Mononuclear cell (primary cell): ENCODE results near the gene COL13A1. TPM values are rescaled to one million over a fixed set of nuclear protein-coding genes. Genes with fewer than 3 reads are reported as not detected.

ENCODE experiments used
- H3K27me3 ChIP-seq: 2 replicates; pipeline ENCODE4 v1.6.0; 2011; ENCODE audit warnings: low read length, control low read depth; ENCODE audit not compliant: insufficient read depth
- H3K4me1 ChIP-seq: 2 replicates; pipeline ENCODE4 v1.5.1; 2011; ENCODE audit warnings: mild to moderate bottlenecking, low read length, control low read depth; ENCODE audit not compliant: insufficient read depth
- H3K4me3 ChIP-seq: 2 replicates; pipeline ENCODE4 v1.5.1; 2011; ENCODE audit warnings: mild to moderate bottlenecking, low read length, moderate library complexity
- H3K9me3 ChIP-seq: 2 replicates; pipeline ENCODE4 v1.5.1; 2011; ENCODE audit warnings: low read depth, mild to moderate bottlenecking, control low read depth, low read length
- total RNA-seq: library from RNA; depleted of rRNA; stranded (reverse); fragments of >200 nt; gene quantifications from one replicate; pipeline ENCODE4 v1.2.3, GENCODE V29; 2012

COL13A1 gene
- total RNA-seq, 1 donor: 0.52 TPM

DNA sequence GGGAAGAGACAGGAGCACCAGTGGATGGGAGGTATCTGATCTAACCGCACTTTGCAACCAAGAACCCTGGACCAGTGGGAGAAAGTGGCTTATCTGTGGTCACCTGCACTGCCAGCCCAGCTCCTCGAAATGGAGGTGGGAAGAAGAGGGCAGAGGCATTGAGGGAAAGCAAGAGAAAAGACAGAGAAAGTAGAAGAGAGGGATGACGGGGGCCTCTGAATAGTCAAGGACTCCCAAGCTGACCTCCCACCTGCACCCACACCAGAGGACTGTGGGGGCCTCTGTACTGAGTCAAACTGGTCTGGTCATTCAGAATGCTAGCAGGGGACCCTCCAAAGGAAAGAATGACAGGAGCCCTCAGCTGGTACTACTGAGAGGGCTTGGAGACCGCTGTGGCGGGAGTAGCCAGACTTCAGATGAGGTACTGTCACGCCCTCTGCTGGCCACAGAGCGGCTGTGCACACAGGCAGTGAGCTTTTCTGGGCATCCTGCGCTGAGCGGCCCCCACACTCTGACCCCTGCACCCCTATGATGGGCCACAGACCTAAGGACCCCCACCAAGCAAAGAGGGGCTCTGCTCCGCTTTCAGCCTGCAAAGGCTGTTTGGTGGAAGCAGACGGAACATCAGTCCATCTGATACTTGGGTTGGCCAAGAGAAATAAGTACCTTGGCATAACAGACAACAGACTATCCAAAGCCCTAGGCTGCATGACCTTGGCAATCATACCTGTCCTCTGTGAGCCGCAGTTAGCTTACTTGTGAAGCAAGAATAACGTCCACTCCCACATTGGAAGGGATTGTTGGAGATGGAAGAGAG is 112.9 kb downstream of the COL13A1 start:
- H3K9me3 ChIP-seq: no peaks in the 10 kb centered on the region
- H3K4me3 ChIP-seq: no peak overlapping the region
- no peaks in the 10 kb centered on the region for H3K27me3 ChIP-seq
- H3K4me1 ChIP-seq: no peaks in the 10 kb centered on the region

DNA sequence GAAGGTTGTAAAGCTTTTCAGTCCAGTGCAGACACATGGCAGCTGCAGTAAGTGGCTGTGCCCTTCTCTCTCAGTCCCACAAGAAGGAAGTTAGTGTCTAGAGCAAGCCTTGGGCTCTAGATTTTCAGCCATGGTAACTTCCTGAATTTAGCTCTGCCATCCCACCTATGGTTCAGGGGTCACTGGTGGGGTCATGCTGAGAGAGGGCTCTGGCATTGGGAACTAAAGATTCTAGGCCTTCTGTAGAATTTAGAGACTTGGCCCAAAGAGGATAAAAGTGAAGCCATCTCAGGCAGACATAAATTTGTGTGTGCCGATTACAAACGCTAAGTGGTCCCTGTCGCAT is 113.5 kb downstream of the COL13A1 start:
- no peaks in the 10 kb centered on the region for H3K27me3 ChIP-seq
- H3K4me1 ChIP-seq: no peaks in the 10 kb centered on the region
- H3K9me3 ChIP-seq: no peaks in the 10 kb centered on the region
- no peak overlapping the region for H3K4me3 ChIP-seq

DNA sequence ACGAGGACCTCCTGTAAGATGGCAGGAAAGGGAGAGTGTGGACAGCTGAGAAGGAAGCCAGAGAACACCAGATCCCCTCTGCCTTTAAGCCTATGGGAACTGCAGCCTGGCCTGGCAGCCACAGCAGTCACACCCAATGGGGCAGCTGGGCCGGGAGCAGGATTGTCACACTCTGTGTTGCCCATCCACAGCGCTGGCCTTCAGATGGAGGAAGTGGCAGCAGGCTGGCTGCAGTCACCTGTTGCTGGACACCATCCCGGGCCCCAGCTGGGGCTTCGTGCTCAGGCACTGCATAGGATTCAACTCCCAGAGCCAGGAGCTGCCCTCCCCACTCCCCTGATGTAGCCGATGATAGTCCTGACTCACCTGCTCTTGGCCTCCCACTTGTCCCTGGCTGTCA is 114.4 kb downstream of the COL13A1 start:
- no peak overlapping the region for H3K4me3 ChIP-seq
- no peaks in the 10 kb centered on the region for H3K27me3 ChIP-seq
- H3K9me3 ChIP-seq: no peaks in the 10 kb centered on the region
- H3K4me1 ChIP-seq: no peaks in the 10 kb centered on the region

DNA sequence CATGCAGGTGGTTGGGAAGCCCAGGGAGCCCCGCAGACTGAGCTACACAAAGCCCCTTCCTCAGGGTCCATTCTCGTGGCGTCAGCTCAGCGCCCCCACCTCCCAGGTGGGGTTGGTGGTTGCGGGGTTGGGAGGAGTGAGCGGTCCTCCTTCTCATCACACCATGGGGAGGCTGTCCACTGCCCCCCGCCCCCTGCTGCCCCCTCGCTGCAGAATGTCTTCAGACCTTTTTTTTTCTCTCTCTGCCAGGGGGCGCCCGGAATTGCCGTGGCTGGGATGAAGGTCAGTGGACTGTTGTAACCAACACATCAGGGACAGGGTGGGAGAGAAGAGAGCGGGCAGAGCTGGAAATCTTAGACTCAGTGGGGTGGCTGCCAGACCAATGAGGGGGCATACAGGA is 116.3 kb downstream of the COL13A1 start:
- H3K4me3 ChIP-seq: no peak overlapping the region
- H3K9me3 ChIP-seq: no peaks in the 10 kb centered on the region
- H3K27me3 ChIP-seq: no peaks in the 10 kb centered on the region
- H3K4me1 ChIP-seq: no peaks in the 10 kb centered on the region

DNA sequence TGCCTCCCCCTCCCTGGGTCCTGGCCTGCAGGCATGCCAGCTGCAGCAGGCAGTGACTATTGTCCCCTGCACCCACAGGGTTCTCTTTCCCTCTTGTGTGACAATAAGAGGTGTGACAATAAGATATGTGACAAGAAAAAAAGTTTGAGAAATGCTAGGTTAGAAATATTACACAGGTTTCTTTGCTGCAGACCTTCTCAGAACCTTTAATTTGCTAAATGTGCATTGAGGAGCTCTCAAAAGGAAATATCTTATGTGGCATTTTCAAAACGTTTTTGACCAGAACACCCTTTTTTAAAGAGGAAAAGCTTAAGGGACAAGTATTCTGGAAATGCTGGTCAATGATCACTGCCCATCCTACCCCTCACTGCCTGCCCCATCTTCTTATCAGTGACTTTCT is 117.5 kb downstream of the COL13A1 start:
- Histone ChIP-seq H3K4me1 (no peaks in the 10 kb centered on the region), H3K4me3 (no peak overlapping the region), H3K27me3 (no peaks in the 10 kb centered on the region), H3K9me3 (no peaks in the 10 kb centered on the region)

DNA sequence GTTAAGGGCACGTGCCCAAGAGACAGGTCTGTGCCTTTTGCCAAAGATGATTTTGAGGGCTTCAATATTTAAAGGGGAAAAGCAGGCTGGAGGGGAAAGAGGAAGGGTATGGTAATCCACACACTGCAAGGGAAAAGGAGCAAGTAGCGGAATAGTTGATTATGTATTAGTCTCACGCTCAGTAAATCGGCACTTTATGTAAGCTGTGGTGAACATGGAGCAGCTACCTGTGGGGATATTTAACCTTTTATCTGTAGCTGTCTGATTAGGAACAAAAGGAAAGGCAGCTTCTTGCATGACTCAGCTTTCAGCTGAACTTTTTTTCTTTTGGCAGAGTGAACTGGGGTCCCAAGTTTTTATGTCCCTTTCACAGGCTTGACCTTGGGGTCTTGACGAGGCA is 123.4 kb downstream of the COL13A1 start:
- no peaks in the 10 kb centered on the region for H3K4me1 ChIP-seq
- no peaks in the 10 kb centered on the region for H3K9me3 ChIP-seq
- H3K27me3 ChIP-seq: no peaks in the 10 kb centered on the region
- H3K4me3 ChIP-seq: no peak overlapping the region

DNA sequence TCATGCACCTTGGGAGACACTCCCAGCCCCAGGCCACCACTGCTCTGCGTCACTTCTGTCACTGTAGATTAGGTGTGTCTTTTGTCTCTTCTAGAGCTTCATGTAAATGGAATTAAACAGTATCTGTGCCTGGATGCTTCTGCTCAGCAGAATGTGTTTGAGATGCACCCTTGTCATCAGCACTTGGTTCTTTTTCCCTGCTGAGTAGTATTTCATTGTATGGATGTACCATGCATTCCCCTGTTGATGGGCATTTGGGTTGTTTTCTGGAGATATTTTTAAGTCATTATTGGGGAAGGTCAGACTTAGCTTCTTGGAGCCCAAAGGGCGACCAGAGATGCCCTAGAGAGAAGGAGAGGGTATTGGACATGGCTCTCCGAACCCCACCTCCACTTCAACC is 126.6 kb downstream of the COL13A1 start:
- Histone ChIP-seq H3K9me3 (no peaks in the 10 kb centered on the region), H3K4me3 (no peak overlapping the region), H3K4me1 (no peaks in the 10 kb centered on the region), H3K27me3 (no peaks in the 10 kb centered on the region)

DNA sequence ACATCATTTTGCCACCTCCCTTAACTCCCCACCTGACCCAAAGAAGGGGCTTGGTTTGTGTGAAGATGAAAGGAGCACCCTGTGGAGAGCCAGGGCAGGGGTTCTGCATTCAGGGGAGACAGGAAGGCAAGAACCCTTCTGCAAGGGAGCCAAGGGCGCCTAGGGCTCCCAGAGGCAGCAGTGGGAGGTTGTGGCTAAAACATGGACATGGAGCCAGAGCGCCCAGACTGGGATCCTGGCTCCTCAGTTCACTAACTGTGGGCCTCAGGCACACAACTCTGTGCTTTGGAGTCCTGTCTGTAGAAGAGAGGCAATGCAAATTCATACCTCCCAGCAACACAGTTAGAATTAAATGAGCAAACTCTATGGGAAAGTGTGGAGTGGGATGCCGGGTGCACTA is 127.9 kb downstream of the COL13A1 start:
- H3K27me3 ChIP-seq: no peaks in the 10 kb centered on the region
- no peak overlapping the region for H3K4me3 ChIP-seq
- H3K9me3 ChIP-seq: no peaks in the 10 kb centered on the region
- H3K4me1 ChIP-seq: no peaks in the 10 kb centered on the region

DNA sequence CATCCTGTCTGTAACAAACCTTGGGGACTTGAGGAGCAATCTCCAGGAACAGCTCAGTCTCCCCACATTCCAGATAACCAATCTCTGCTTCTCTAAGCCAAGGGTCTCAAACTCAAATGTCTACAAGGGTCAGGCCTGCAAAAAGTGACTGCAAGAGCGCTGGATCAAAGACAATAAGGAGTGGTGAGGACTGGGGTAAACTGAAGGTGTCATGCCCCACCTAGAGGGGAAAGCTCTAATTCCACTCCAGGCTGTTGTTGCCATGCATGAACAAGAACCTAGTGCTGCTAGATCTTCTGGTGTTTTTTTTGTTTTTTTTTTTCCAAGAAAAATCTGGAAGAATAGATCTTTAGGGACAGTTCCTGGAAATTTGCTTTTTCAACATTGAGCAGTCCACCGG is 133.1 kb downstream of the COL13A1 start:
- Histone ChIP-seq H3K4me1 (no peaks in the 10 kb centered on the region), H3K4me3 (no peak overlapping the region), H3K9me3 (no peaks in the 10 kb centered on the region), H3K27me3 (no peaks in the 10 kb centered on the region)

DNA sequence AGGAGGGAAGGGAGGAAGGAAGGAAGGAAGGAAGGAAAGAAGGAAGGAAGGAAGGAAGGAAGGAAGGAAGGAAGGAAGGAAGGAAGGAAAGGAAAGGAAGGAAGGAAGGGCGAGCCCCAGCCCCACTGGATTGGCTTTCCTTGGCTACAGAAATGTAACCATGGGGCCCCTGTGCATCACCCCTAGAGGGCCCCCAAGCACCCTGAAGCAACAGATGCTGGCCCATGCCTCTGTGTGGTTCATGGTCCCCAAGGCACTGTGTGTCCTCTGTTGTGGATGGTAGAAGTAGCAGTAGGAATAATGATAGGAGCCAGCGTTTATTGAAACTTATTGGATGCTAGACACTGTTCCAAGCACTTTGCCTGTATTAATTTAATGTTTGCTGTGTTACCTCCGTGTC is 134.4 kb downstream of the COL13A1 start:
- Histone ChIP-seq H3K4me1 (no peaks in the 10 kb centered on the region), H3K4me3 (no peak overlapping the region), H3K27me3 (no peaks in the 10 kb centered on the region), H3K9me3 (no peaks in the 10 kb centered on the region)

DNA sequence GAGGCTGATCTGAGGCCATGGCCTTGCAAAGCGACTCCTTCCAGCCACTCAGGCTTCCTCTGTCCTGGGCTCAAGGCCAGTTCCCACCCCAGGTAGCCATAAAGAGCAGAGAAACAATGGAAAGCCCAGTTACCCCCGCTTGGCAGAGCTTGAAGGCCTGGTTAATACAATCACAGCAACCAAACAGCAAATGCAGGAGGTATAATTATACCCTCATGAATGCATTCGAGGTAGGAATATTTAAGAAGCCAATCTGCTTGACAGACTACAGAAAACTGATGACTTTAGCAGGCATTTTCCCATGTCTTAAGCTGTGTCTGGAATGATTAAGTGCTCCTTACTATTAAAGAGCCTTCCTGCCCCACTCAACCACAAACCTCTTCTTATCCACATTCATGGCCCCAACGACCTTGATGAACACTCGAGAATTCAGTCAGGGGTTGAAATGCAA is 136.9 kb downstream of the COL13A1 start:
- no peaks in the 10 kb centered on the region for H3K9me3 ChIP-seq
- H3K27me3 ChIP-seq: no peaks in the 10 kb centered on the region
- no peak overlapping the region for H3K4me3 ChIP-seq
- H3K4me1 ChIP-seq: no peaks in the 10 kb centered on the region

DNA sequence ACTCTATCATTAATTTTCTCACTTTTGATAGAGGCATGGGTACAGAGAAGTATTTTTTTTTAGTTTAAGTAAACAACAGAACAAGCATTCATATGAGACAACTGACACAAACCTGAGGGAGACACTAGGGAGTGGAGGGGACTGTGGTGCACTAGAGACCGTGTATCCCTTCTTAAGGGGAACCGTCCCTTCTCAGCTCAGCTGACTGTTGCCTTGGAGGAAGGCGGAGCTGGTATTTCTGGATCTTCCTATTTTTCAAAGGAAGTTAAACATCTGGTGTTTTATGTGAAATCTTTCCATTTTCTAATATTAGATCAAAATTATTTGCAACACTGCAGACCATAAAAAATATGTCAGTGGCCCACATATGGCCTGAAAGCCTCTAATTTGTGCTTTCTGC is 137.4 kb downstream of the COL13A1 start:
- Histone ChIP-seq H3K27me3 (no peaks in the 10 kb centered on the region), H3K4me1 (no peaks in the 10 kb centered on the region), H3K9me3 (no peaks in the 10 kb centered on the region), H3K4me3 (no peak overlapping the region)

DNA sequence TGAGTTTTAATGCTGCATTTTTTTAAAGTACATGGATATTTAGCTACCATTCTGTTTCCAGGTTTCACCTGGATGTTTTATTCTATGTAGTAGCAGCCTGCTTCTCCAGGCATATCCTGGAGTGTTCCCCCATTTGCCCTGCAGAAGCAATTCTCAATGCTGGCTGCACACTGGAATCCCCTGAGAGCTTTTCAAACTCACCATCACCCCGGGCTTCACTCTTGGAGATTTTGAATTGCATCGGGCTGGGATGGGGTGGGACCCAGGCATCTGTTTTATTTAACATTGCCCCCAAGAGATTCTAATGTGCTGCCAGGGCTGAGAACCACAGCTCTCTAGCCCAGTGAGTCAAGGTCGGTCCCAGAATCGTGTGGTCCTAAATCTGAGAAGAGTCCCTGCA is 137.8 kb downstream of the COL13A1 start:
- Histone ChIP-seq H3K4me3 (no peak overlapping the region), H3K9me3 (no peaks in the 10 kb centered on the region), H3K4me1 (no peaks in the 10 kb centered on the region), H3K27me3 (no peaks in the 10 kb centered on the region)

DNA sequence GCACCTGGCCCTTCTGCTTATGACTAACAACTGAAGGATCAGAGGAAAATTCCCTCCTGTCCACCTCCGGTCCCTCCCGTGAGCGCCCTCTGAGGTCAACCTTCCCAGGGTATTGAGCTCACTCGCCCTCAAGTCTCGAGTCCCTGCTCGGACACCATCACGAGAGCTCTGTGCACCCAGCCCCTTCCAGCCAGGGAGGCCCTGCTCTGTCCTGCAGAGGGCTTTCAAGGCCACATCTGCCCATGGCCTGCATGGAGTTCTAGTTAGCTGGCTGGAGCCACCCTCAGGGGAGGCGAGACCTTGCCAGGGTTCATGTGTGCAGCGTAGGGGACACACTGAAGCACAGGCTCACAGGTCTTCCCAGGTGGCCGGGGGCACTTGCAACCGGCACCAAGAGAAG is 140.0 kb downstream of the COL13A1 start:
- Histone ChIP-seq H3K4me3 (no peak overlapping the region), H3K4me1 (no peaks in the 10 kb centered on the region), H3K9me3 (no peaks in the 10 kb centered on the region), H3K27me3 (no peaks in the 10 kb centered on the region)

DNA sequence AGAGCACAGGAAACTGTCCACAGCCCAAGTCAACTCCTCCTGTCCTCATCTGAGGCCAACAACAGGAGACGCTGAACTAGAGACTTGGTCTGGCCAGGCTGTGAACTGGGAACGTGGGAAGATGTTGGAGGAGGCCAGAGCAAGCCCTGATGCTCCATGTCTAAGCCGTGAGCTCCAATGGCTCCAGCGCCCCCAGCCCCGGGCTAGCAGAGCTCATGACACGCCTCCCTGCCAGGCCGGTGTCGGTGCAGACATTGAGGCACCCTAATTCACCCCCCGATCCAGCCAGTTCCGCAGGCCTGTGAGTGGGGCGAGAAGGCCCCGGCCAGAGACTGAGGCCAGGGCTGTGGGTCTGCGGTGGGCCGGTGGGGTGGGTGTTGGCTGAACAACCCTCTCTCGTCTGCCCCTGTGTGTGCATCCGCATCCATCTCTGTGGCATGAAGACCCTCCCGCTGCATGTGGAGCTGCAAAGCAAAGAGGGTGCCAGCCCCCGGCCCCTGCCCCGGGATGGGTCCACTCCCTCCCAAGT is 141.7 kb downstream of the COL13A1 start:
- no peaks in the 10 kb centered on the region for H3K27me3 ChIP-seq
- no peaks in the 10 kb centered on the region for H3K9me3 ChIP-seq
- H3K4me3 ChIP-seq: no peak overlapping the region
- no peaks in the 10 kb centered on the region for H3K4me1 ChIP-seq

DNA sequence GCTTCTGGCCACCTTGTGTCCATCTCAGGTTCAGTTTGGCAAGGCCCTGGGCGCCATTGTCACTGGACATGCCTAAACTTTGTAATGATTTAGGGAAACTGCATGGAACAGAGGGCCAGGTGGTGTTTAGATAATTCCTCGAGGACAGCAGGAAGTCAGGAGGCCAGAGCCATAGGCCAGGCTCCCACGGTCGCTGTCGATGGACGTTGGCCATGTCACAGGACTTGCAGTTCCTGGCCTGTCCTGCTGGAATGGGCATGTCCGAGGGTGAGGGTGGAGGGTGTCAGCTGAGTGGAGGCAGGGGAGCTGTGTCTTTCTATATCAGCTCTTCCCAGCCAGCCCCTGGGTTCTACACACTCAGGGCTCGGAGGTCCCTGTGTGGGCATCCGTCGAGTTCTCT is 143.1 kb downstream of the COL13A1 start:
- no peaks in the 10 kb centered on the region for H3K27me3 ChIP-seq
- no peaks in the 10 kb centered on the region for H3K4me1 ChIP-seq
- no peaks in the 10 kb centered on the region for H3K9me3 ChIP-seq
- no peak overlapping the region for H3K4me3 ChIP-seq
